Stimulated activated effector memory CD8-positive, alpha-beta T cell treated with anti-CD3 and anti-CD28 coated beads, Interleukin-12 subunit alpha, Interleukin-12 subunit beta, amount 100 ng/mL, for 72 hours (primary cell): Measurements from ENCODE around the gene FAM177A1.
"Not testable (repeated sequence)": the region's sequence is repeated elsewhere in the genome, so short reads cannot be mapped to it uniquely, and the experiment has no call there.

Experiments used
- ATAC-seq: fragments of 150-1000 bp; cut with Tn5 transposase; 2 replicates; pipeline ENCODE4 v1.10.0; 2021
- DNase-seq, 2 donors: peaks; one replicate each; pipeline ENCODE4 v3.0.0; 2021 to 2022; ENCODE audit warnings: low spot score in 2 of 2
- H3K27ac Mint-ChIP-seq: one replicate; pipeline ENCODE4 v1.8.0; 2022; ENCODE audit warnings: mild to moderate bottlenecking, mixed read lengths
- H3K36me3 Mint-ChIP-seq: one replicate; pipeline ENCODE4 v1.8.0; 2022; ENCODE audit warnings: mild to moderate bottlenecking, mixed read lengths
- H3K4me1 Mint-ChIP-seq: one replicate; pipeline ENCODE4 v1.8.0; 2022; ENCODE audit warnings: mixed read lengths
- H3K4me3 Mint-ChIP-seq: one replicate; pipeline ENCODE4 v1.8.0; 2022; ENCODE audit warnings: mild to moderate bottlenecking, mixed read lengths
- H3K9me3 Mint-ChIP-seq: one replicate; pipeline ENCODE4 v1.8.0; 2022; ENCODE audit warnings: mixed read lengths

FAM177A1 gene

DNA sequence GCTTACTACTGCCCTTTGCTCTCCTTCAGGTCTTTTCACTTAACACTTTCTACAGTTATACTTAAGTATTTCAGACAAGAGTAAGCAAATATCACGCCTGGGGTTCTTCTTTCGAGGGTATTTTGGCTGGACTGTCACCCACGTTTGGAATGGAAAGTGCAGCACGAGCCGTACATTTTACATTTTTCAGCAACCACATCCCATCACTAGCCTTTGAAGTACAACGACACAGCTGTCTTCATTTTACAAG lies 349 bp upstream of the FAM177A1 start:
- H3K4me1 Mint-ChIP-seq: peaks cover 30% of the 10 kb centered on the region
- peak overlapping the region; percentile 95 for H3K27ac Mint-ChIP-seq
- H3K9me3 Mint-ChIP-seq: no peaks in the 10 kb centered on the region
- H3K4me3 Mint-ChIP-seq: peak overlapping the region; percentile 95
- DNase-seq (no peak), ATAC-seq (no peak)
- peaks cover 33% of the 10 kb centered on the region for H3K36me3 Mint-ChIP-seq

GRCh38 chr14:35046751-35047536 lies 872 bp downstream of the FAM177A1 start:
- H3K4me3 Mint-ChIP-seq: peak overlapping the region; percentile 95
- no peaks in the 10 kb centered on the region for H3K9me3 Mint-ChIP-seq
- H3K4me1 Mint-ChIP-seq: peaks cover 30% of the 10 kb centered on the region
- peaks cover 45% of the 10 kb centered on the region for H3K36me3 Mint-ChIP-seq
- H3K27ac Mint-ChIP-seq: peak overlapping the region; percentile 95
- no peak for DNase-seq
- peak; percentile 49 for ATAC-seq

DNA sequence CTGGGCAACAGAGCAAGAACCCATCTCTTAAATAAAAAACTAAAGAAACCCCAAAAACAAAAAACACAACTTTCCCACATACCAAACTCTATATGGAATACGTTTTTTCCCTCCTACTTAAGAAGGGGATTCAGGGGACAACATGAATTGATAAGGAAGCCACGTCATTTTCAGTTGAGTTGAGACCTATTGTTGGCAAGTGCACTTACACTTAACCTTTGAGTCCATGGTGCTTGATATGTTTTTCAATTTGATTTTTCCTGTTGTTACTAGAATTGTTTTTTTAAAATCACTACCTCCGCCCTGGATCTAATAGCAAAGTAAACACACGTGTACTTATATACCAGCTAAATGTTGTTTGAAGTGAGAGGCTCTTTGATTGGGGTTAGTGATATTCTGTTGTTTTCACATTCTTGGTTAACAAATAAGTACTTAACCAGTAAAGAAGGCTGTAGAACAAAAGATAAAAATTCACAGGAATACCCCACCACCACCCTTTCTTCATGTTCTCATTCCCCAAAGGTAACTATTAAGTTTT lies 2.0 kb downstream of the FAM177A1 start:
- peaks cover 51% of the 10 kb centered on the region for H3K36me3 Mint-ChIP-seq

GRCh38 chr14:35050652-35051051 lies 4.6 kb downstream of the FAM177A1 start:
- Mint-ChIP-seq H3K27ac (no peak overlapping the region), H3K4me3 (no peak overlapping the region), H3K4me1 (peaks cover 21% of the 10 kb centered on the region), H3K9me3 (no peaks in the 10 kb centered on the region), H3K36me3 (peaks cover 75% of the 10 kb centered on the region)
- ATAC-seq: no peak
- DNase-seq: no peak

More for the DNA sequence above, 2.0 kb downstream of the FAM177A1 start:
- no peak overlapping the region for H3K27ac Mint-ChIP-seq
- peaks cover 30% of the 10 kb centered on the region for H3K4me1 Mint-ChIP-seq
- no peaks in the 10 kb centered on the region for H3K9me3 Mint-ChIP-seq
- H3K4me3 Mint-ChIP-seq: peak overlapping the region; percentile 95
- DNase-seq (no peak), ATAC-seq (no peak)

DNA sequence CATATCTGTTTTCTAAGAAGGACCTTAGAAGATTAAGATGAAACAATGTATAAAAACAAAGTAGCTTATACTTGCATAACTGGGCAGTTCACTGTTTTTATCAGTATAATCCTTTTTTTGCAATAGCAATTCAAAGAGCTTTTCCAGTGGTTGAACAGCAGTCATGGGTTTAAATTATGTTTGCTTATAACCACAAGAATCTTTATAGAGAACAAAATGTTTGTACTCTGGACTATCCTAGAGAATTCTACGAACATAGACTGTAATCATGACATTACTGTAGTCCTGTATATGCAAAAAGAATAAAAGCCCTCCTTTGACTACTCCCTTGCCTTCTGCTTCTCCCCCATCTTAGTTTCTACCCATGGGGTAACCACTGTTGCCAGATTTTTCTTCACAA lies 5.7 kb downstream of the FAM177A1 start:
- Mint-ChIP-seq H3K36me3 (peaks cover 75% of the 10 kb centered on the region), H3K27ac (no peak overlapping the region)

DNA sequence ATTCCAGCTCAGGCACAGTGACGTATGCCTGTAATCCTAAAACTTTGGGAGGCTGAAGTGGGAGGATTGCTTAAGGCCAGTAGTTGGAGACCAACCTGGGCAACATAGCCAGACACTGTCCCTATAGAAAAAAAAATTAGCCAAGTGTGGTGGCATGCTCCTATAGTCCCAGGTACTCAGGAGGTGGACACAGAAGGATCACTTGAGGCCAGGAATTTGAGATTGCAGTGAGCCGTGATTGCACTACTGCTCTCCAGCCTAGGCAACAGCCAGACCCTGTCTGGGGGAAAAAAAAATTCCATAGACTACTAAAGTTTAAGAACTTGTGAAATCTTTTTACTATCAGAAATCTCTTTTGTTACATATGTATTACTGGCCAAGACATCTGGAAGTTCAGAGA lies 6.6 kb downstream of the FAM177A1 start:
- no peak for DNase-seq
- Mint-ChIP-seq H3K4me3 (no peak overlapping the region), H3K9me3 (no peaks in the 10 kb centered on the region), H3K4me1 (peaks cover 20% of the 10 kb centered on the region), H3K27ac (no peak overlapping the region), H3K36me3 (peaks cover 83% of the 10 kb centered on the region)
- ATAC-seq: no peak

More for the DNA sequence above, 5.7 kb downstream of the FAM177A1 start:
- Mint-ChIP-seq H3K9me3 (no peaks in the 10 kb centered on the region), H3K4me1 (peaks cover 22% of the 10 kb centered on the region), H3K4me3 (no peak overlapping the region)
- no peak for ATAC-seq
- no peak for DNase-seq

DNA sequence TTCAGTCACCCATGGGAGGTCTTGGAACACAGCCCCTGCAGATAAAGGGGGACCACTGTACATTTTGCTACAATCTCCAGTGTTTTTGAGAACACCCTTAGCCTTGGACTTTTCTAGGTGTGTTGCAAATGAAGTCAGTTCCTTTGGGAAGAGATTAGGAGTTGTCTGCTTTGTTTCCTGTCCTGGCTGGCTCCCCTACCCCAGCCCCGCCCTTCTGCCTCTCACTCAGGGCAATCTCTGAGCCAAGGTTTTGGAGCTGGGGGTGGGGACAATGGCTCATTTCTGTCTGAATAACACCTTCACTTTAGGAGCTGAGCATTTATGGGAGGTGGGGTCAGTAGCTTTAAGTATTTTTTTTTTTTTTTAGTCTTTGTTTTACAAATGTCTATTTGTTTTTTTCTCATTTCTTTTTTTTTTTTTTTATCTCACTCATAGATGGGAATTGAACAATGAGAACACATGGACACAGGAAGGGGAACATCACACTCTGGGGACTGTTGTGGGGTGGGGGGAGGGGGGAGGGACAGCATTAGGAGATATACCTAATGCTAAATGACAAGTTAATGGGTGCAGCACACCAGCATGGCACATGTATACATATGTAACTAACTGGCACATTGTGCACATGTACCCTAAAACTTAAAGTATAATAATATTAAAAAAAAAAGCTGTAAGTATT lies 15.2 kb downstream of the FAM177A1 start:
- Mint-ChIP-seq H3K27ac (peak overlapping the region; percentile 30), H3K36me3 (peaks cover 73% of the 10 kb centered on the region)
- not testable (repeated sequence) for H3K4me1 Mint-ChIP-seq, H3K4me3 Mint-ChIP-seq, DNase-seq, ATAC-seq, H3K9me3 Mint-ChIP-seq

GRCh38 chr14:35065731-35066130 lies 19.7 kb downstream of the FAM177A1 start:
- H3K4me3 Mint-ChIP-seq, DNase-seq, H3K9me3 Mint-ChIP-seq, ATAC-seq, H3K27ac Mint-ChIP-seq, H3K4me1 Mint-ChIP-seq: not testable (repeated sequence)
- H3K36me3 Mint-ChIP-seq: peaks cover 50% of the 10 kb centered on the region

DNA sequence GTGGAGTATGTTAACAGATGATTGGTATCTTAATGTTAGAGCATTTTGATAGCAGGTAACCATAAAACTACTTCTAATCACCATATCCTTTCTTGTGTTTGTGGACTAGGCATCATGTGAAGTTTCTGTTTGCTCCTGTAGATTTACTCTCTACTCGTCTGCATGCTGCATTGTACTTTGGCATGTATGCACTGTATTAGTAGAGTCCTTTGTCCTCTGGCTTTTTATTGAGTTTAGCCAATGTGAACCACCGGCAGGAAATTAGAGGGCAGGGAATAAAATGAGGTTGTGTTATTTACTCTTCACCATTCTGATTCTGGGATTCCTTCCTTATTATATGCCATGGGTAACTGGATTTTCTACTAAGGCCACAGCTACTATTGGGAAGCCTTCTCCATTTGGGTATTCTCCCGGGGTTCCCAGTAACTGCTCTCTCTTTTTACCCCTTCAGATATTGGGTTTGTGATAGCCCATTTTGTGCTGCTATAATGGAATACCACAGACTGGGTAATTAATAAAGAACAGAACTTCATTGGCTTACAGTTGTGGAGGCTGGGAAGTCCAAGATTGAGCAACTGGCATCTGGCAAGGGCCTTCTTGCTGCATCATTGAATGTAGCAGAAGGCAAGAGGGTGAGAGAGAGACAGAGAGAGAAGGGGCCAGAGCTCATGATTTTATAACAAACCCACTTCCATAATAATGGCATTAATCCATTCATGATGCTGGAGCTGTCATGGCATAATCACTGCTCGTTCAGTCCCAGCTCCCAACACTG lies 22.4 kb downstream of the FAM177A1 start:
- Mint-ChIP-seq H3K4me3 (no peak overlapping the region), H3K27ac (no peak overlapping the region), H3K4me1 (no peaks in the 10 kb centered on the region), H3K36me3 (peaks cover 45% of the 10 kb centered on the region), H3K9me3 (no peaks in the 10 kb centered on the region)
- DNase-seq (no peak), ATAC-seq (no peak)

DNA sequence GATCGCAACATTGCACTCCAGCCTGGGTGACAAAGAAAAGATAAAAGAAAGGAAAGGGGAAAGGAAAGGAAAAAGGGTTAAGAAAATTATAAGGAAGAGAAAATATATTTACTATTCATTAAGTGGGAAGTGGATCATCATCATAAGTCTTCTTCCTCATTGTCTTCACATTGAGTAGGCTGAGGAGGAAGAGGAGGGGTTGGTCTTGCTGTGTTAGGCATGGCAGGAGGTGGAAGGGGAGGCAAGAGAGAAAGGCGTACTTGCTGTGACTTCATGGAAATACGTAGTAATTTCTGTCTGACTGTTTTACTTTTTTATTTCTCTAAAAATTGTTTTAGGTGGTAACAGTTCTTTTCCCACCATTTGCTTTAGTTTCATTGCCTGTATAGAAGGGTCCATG lies 26.2 kb downstream of the FAM177A1 start:
- ATAC-seq (no peak), DNase-seq (no peak)
- Mint-ChIP-seq H3K27ac (no peak overlapping the region), H3K4me1 (no peaks in the 10 kb centered on the region), H3K4me3 (no peak overlapping the region), H3K9me3 (no peaks in the 10 kb centered on the region), H3K36me3 (peaks cover 54% of the 10 kb centered on the region)

DNA sequence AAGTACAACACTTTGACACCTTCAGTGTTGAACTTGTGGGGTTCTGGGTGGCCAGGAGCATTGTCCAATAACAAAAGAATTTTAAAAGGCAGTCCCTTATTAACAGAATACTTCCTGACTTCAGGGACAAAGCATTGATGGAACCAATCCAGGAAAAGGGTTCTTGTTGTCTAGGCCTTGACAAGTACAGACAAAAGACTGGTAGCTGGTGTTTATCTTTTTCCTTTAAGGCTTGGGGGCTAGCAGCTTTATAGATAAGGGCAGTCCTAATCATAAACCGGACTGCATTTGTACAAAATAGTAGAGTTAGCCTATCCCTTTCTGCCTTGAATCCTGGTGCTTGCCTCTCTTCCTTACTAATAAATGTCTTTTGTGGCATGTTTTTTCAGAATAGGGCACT lies 27.4 kb downstream of the FAM177A1 start:
- H3K4me1 Mint-ChIP-seq: no peaks in the 10 kb centered on the region
- DNase-seq (no peak), ATAC-seq (no peak)
- no peak overlapping the region for H3K4me3 Mint-ChIP-seq
- no peak overlapping the region for H3K27ac Mint-ChIP-seq
- no peaks in the 10 kb centered on the region for H3K9me3 Mint-ChIP-seq
- peaks cover 49% of the 10 kb centered on the region for H3K36me3 Mint-ChIP-seq

DNA sequence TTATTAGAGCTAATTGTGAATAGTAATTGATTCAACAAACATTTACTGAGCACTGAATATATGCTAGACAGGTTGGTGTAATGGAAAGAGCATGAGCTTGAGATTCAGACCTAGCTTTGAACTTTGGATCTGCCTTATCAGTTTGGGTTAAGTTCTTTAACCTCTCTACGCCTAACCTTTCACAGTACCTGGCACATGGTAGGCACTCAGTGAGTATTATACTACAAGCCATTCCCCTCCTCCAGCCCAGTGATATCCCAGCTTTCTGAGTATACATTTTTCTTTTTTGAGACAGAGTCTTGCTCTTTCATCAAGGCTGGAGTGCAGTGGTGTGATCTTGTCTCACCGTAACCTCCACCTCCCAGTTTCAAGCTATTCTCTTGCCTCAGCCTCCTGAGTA lies 32.0 kb downstream of the FAM177A1 start:
- ATAC-seq (no peak), DNase-seq (no peak)
- Mint-ChIP-seq H3K36me3 (peaks cover 54% of the 10 kb centered on the region), H3K27ac (peak overlapping the region; percentile 46), H3K9me3 (no peaks in the 10 kb centered on the region), H3K4me3 (no peak overlapping the region), H3K4me1 (no peaks in the 10 kb centered on the region)

GRCh38 chr14:35079742-35080141 lies 33.7 kb downstream of the FAM177A1 start:
- Mint-ChIP-seq H3K9me3 (no peaks in the 10 kb centered on the region), H3K4me1 (no peaks in the 10 kb centered on the region), H3K36me3 (peaks cover 69% of the 10 kb centered on the region), H3K4me3 (no peak overlapping the region), H3K27ac (peak overlapping the region; percentile 46)
- ATAC-seq (no peak), DNase-seq (no peak)

GRCh38 chr14:35083530-35084150 lies 37.6 kb downstream of the FAM177A1 start:
- H3K27ac Mint-ChIP-seq: peak overlapping the region; percentile 64
- no peaks in the 10 kb centered on the region for H3K4me1 Mint-ChIP-seq
- no peak overlapping the region for H3K4me3 Mint-ChIP-seq
- DNase-seq (no peak), ATAC-seq (no peak)
- H3K9me3 Mint-ChIP-seq: no peaks in the 10 kb centered on the region
- peaks cover 92% of the 10 kb centered on the region for H3K36me3 Mint-ChIP-seq

DNA sequence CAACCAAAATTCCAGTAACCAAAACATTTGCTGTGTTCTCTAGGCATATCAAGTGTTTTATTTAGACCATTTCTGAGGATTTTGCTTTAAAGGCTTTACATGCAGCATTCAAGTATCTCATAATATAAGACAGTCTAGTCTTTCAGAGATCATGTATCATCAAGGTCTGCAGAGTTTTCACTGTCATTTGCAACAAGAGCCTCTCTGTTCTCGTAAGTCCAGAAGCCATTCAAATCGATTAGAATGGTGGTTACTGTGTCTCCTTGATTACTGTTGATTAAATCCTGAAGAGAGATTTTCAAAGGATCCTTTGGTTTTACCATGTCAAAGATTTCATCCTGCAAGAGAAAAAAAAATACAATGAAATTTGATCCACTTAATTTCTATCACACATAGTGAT lies 39.4 kb downstream of the FAM177A1 start:
- Mint-ChIP-seq H3K4me3 (no peak overlapping the region), H3K9me3 (no peaks in the 10 kb centered on the region), H3K36me3 (peaks cover 95% of the 10 kb centered on the region), H3K4me1 (no peaks in the 10 kb centered on the region), H3K27ac (no peak overlapping the region)
- ATAC-seq (no peak), DNase-seq (no peak)
